DOHH2 (cell line): ENCODE results near the gene APOL3.

ENCODE experiments used
- EZH2phosphoT487 ChIP-seq: fragments of 200-600 bp; sonication (generic); IDR thresholded peaks from 2 replicates; pipeline ENCODE4 v1.6.1; 2017; ENCODE audit warnings: borderline replicate concordance, mild to moderate bottlenecking, antibody characterized with exemption, low read length, moderate library complexity, mixed read lengths
- TF ChIP-seq, protein P1 (sequence below): fragments of 200-600 bp; sonication (generic); IDR thresholded peaks from one replicate; pipeline ENCODE4 v1.5.1; 2014; ENCODE audit warnings: antibody characterized with exemption, mild to moderate bottlenecking, low read depth, low read length; ENCODE audit not compliant: poor library complexity, severe bottlenecking

DNA sequence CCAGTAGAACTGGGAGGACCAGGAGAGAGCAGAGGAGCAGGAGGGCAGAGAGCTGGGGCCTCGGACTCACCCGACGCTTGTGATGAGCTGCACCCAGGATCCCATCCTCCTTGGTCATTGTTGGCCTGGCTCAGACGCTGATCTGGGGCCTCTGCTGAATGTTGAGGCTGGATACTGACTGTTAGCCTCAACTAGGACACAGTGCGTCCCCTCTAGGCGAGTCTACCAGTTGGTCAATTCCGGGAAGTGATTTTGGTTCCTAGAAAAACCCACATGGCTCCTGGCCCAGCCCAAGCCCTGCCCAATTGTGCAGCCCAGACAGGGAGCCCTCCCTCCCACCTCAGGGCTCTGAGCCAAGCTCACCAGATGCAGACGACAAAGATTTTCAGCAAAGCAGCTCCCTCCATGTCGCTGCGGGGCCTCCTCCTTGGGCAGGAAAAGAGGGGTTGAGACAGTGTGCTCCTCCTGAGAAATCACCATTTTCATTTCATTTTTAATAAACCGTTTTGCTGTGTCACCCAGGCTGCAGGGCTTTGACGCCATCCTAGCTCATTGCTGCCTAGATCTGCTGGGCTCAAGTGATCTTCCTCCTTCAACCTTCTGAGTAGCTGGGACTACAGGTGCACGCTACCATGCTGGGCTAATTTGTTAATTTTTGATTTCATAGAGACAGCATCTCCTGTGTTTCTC is 41.2 kb upstream of the APOL3 start, which contains the start of gene APOL4:
- TF ChIP-seq, protein P1, sequence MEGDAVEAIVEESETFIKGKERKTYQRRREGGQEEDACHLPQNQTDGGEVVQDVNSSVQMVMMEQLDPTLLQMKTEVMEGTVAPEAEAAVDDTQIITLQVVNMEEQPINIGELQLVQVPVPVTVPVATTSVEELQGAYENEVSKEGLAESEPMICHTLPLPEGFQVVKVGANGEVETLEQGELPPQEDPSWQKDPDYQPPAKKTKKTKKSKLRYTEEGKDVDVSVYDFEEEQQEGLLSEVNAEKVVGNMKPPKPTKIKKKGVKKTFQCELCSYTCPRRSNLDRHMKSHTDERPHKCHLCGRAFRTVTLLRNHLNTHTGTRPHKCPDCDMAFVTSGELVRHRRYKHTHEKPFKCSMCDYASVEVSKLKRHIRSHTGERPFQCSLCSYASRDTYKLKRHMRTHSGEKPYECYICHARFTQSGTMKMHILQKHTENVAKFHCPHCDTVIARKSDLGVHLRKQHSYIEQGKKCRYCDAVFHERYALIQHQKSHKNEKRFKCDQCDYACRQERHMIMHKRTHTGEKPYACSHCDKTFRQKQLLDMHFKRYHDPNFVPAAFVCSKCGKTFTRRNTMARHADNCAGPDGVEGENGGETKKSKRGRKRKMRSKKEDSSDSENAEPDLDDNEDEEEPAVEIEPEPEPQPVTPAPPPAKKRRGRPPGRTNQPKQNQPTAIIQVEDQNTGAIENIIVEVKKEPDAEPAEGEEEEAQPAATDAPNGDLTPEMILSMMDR = no peak
- no peak for TF ChIP-seq EZH2phosphoT487
